NCI-H82 treated with DMSO at 0.1 percent for 48 hours (cell line): ENCODE measurements around the gene TICRR.
"Not testable (repeated sequence)": the region's sequence is repeated elsewhere in the genome, so short reads cannot be mapped to it uniquely, and the experiment has no call there.

ENCODE experiments used
- DNase-seq: peaks from one replicate; lab custom pipeline; 2025; ENCODE audit not compliant: unreplicated experiment; lab: John Stamatoyannopoulos, UW

The TICRR gene, protein sequence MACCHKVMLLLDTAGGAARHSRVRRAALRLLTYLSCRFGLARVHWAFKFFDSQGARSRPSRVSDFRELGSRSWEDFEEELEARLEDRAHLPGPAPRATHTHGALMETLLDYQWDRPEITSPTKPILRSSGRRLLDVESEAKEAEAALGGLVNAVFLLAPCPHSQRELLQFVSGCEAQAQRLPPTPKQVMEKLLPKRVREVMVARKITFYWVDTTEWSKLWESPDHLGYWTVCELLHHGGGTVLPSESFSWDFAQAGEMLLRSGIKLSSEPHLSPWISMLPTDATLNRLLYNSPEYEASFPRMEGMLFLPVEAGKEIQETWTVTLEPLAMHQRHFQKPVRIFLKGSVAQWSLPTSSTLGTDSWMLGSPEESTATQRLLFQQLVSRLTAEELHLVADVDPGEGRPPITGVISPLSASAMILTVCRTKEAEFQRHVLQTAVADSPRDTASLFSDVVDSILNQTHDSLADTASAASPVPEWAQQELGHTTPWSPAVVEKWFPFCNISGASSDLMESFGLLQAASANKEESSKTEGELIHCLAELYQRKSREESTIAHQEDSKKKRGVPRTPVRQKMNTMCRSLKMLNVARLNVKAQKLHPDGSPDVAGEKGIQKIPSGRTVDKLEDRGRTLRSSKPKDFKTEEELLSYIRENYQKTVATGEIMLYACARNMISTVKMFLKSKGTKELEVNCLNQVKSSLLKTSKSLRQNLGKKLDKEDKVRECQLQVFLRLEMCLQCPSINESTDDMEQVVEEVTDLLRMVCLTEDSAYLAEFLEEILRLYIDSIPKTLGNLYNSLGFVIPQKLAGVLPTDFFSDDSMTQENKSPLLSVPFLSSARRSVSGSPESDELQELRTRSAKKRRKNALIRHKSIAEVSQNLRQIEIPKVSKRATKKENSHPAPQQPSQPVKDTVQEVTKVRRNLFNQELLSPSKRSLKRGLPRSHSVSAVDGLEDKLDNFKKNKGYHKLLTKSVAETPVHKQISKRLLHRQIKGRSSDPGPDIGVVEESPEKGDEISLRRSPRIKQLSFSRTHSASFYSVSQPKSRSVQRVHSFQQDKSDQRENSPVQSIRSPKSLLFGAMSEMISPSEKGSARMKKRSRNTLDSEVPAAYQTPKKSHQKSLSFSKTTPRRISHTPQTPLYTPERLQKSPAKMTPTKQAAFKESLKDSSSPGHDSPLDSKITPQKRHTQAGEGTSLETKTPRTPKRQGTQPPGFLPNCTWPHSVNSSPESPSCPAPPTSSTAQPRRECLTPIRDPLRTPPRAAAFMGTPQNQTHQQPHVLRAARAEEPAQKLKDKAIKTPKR (N-terminal part only)

GRCh38 chr15:89575146-89575655 is at the start of gene TICRR:
TICRR (plus strand) TSS chr15:89575469; CDS start chr15:89575587, 118 bp downstream.
- peak; percentile 100 for DNase-seq

DNA sequence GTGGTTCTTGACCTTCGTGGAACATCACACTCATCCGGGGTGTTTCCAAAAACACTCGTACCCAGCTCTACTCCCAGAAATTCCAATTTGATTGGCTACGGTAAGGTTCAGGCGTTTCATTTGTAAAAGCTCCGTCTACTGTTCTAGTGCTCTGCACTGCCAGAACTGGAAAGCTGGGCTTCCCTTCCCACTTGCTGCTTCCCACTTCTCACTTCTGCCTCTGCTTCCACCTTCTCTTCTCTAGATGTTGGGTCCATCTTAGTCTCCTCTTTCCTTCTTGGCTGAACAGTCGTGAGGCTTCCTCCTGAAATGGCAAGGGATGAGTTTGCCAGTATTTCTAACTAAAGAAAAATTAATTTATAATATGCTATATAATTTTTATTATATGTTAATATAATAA is 49.1 kb upstream of the TICRR start:
- DNase-seq: no peak

DNA sequence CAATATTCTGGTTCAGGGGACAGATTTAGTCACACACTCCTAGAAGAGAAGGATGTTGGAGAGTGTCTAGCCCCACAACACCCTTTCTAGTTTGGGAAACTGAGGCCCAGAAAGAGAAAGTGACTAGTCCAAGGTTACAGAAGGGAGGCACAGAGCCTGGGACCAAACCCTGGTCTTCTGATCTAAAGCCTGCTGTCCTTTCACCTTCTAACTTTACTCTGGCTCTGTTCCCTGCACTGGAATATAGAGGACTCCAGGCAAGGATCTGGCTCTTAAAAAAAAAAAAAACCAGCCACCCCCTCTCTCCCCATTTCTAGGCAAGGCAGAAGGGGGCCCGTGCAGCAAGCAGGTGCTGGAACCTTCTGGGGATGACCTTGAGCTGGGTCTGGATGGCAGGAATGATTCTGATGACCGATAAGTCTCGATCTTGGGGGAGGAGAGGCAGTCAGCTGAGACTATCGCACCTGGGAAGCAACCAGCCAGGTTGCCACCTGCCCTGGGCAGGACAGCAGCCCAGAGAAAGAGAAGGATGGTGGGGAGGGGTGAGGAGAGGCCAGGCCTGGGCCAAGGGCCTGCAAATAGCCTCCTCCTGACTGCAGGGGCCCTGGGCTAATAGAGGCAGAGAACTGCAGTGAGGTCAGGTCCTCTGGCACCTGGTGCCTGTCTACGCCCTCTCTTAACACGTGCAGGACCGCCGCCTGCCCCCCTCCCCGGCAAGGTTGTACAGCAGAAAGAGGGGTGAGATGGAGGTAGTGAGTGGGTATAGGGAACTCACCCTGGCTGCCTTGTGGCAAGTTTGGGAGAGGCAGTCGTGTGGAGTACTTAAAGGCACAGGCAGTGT is 48.4 kb upstream of the TICRR start:
- no peak for DNase-seq

DNA sequence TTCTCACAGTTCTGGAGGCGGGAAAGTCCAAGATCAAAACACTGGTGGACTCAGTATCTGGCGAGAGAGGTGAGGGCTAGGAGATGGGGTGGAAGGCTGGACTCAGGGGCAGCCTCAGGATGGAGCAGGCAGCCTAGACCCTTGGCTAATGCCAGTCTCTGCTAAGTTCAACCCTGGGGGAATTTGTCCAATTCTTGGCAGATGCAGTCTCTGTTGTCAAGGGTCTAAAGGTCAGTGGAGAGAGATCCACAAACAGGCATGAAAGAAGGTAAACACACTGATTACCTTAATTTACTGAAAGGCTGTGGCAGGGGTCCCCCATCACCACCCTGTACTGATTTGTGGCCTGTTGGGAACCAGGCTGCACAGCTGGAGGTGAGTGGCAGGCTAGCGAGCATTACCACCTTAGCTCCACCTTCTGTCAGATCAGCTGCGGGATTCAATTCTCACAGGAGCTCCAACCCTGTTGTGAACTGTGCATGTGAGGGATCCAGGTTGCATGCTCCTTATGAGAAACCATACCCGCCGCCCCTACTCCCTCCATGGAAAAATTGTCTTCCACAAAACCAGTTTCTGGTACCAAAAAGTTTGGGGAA is 46.4 kb upstream of the TICRR start:
- no peak for DNase-seq

DNA sequence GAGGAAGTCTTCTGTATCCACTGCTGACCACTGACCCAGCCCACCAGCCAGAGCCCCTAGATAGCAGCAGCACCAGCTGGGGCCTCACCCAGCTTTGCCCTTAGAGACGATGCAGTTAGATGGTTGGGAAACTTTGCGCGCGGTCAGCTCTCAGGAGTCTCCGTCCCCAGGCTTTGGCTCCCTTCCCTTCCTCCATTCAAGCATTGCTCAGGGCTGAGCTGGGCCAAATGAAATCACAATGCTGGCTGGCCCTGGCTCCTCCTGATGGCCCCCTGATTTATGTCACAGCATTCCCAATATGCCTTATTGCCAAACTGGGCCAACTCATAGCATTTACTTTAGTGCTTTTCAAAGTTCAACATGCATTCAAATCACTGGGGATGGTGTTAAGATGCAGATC is 44.3 kb upstream of the TICRR start:
- DNase-seq: no peak

DNA sequence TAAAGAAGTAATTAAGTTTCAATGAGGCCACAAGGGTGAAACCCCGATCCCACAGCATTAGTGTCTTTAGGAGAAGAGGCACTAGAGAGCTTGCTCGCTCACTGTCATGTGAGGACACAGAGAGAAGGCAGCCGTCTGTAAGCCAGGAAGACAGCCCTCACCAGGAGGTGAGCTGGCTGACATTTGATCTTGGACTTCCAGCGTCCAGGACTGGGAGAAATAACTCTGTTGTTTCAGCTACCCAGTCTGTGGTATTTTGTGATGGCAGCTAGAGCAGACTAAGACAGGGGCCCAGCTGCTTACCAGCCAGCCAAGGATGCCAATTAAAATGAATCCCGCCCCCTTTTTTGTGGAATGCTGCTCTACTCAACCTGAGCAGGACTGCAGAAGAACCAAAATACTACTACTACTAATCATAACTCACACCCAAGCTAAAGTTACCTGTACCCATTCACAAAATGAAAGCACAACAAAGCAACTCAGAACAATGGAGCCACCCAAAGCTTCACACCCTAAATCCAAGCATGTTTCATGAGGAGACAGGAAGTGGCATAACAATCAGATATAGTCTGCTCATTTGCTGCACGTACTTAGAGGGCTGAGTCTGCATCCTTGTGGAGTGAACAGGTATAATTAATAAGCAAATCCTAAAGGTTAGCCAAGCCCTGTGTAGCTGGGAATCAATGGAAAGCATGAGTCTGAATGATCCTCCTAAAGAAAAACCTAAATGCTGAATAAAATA is 43.3 kb upstream of the TICRR start:
- no peak for DNase-seq

DNA sequence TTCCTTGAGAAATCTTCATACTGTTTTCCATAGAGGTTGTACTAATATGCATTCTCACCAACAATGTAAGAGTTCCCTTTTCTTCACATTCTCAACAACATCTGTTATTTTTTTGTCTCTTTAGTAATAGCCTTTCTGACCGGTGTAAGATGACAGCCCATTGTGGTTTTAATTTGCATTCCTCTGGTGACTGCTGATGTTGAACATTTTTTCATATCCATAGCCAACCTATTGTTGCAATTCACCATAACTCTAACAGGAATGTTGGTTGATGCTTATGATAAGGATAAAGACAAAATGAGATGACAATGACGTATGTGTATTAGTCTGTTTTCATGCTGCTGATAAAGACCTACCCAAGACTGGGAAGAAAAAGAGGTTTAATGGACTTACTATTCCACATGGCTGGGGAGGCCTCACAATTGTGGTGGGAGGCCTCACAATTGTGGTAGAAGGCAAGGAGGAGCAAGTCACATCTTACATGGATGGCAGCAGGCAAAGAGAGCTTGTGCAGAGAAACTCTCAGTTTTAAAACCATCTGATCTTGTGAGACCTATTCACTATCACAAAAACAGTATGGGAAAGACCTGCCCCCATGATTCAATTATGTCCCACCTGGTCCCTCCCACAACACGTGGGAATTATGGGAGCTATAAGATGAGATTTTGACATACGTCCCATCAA is 41.3 kb upstream of the TICRR start:
- DNase-seq: no peak

DNA sequence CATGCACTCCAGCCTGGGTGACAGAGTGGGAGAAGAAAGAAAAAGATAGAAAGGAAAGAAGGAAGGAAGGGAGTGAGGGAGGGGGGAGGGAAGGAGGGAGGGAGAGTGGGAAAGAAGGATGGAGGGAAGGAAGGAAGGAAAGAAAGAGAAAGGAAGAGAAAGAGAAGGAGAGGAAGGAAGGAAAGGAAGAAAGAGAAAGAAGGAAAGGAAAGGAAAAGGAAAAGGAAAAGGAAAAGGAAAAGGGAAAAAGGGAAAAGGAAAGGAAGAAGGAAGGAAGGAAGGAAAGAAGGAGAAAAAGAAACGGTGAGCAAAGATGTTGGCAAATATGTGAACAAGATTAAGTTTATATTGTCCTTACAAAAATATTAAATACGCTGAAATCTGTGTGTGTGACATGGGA is 36.2 kb upstream of the TICRR start:
- DNase-seq: no peak

- DNase-seq: no peak
Observed at GRCh38 chr15:89542369-89542768, 32.9 kb upstream of the TICRR start.

DNA sequence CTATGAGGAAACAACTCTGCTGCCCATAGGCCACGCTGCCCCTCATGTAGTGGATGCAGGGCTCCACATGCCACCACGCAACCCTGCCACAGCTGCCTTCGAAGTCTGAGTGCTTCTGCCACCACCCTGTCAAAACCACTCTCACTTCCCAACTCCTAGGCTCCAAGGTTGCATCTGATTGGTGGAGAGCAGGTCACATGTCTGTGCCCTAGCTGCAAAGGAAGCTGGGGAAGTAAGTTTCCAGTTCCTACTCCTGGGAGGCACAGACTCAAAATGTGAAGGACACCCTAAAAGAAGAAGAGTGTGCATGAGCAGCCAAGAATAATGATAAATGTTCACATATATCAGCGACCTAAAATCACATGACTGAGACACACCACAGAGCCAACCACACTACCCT is 31.9 kb upstream of the TICRR start:
- DNase-seq: no peak

GRCh38 chr15:89549138-89549537 is 26.1 kb upstream of the TICRR start:
- not testable (repeated sequence) for DNase-seq

GRCh38 chr15:89550427-89550826 is 24.8 kb upstream of the TICRR start:
- DNase-seq: no peak

DNA sequence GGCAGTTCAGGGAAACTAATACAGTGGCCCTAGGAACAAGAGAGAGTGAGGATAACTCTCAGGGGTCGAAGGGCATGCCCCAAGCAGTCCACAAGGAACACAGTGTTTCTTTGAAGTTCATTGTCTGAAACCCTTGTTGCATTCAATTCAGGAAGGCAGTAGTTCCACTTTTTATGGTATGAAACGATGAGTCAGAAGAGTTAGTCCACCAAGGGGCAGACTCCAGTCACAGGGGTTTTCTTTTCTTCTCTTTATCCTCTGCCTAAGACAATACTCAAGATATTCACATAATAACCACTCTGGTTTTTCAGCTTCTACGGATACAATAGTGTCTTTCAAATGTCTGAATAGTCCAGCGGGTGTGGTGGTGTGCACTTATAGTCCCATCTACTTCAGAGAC is 23.7 kb upstream of the TICRR start:
- DNase-seq: no peak

GRCh38 chr15:89553632-89554031 is 21.6 kb upstream of the TICRR start:
- DNase-seq: no peak

GRCh38 chr15:89554247-89554646 is 21.0 kb upstream of the TICRR start:
- no peak for DNase-seq

DNA sequence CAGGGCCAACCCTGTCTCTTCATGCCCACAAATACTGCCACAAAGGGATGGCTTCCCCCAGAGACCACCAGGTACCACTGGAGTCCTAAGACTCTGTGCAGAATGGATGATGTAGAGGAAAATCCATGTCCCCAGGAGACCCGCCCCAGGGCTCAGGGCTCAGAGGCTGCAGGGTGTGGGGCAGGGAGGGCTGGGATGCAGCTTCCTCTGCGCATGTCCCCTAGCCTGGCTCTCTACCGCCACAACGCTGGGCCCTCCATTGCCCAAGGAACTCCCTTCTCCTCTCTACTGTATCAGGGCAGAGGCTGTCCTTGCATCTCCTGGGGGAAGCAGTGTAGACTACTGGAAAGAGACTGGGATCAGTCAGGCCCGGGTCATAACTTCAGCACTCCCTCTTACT is 19.5 kb upstream of the TICRR start:
- no peak for DNase-seq

- peak; percentile 55 for DNase-seq
Observed at GRCh38 chr15:89556413-89557262, 18.6 kb upstream of the TICRR start.
